Prostate gland (tissue), 2 donors: ENCODE measurements around the gene RBM44.

ENCODE experiments used
- POLR2A ChIP-seq: fragments of 450-650 bp; IDR thresholded peaks from one replicate; pipeline ENCODE4 v1.6.1; 2016; ENCODE audit warnings: antibody characterized with exemption, mild to moderate bottlenecking
- POLR2AphosphoS5 ChIP-seq: sonication (generic); formaldehyde crosslinking; IDR thresholded peaks from one replicate; pipeline ENCODE4 v1.6.1; 2017; ENCODE audit warnings: antibody characterized with exemption
- TF ChIP-seq, protein P1 (sequence below), 4 experiments: fragments of 200-600 bp in 2 of 4; fragments of 450-650 bp in 2 of 4; sonication (generic) in 2 of 4; IDR thresholded peaks; 1 replicate in 3 of 4; 2 replicates in 1 of 4; pipeline ENCODE4 v1.5.1; 2016 to 2019; ENCODE audit warnings: antibody characterized with exemption in 4 of 4, mild to moderate bottlenecking in 2 of 4, moderate library complexity in 2 of 4

GRCh38 chr2:237815637-237816036 is 17.1 kb downstream of the RBM44 start:
- TF ChIP-seq, protein P1, sequence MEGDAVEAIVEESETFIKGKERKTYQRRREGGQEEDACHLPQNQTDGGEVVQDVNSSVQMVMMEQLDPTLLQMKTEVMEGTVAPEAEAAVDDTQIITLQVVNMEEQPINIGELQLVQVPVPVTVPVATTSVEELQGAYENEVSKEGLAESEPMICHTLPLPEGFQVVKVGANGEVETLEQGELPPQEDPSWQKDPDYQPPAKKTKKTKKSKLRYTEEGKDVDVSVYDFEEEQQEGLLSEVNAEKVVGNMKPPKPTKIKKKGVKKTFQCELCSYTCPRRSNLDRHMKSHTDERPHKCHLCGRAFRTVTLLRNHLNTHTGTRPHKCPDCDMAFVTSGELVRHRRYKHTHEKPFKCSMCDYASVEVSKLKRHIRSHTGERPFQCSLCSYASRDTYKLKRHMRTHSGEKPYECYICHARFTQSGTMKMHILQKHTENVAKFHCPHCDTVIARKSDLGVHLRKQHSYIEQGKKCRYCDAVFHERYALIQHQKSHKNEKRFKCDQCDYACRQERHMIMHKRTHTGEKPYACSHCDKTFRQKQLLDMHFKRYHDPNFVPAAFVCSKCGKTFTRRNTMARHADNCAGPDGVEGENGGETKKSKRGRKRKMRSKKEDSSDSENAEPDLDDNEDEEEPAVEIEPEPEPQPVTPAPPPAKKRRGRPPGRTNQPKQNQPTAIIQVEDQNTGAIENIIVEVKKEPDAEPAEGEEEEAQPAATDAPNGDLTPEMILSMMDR (IDR thresholded peaks at IDR 0.05): no peak
- TF ChIP-seq POLR2A: no peak
- TF ChIP-seq POLR2AphosphoS5: no peak
